Measurements from ENCODE around the gene PPHLN1.
"Not testable (repeated sequence)": the region's sequence is repeated elsewhere in the genome, so short reads cannot be mapped to it uniquely, and the experiment has no call there.

Gene PPHLN1

GRCh38 chr12:42372154-42372791 is 46.3 kb downstream of the PPHLN1 start:
- DNase-seq, result peak; percentile 22 to 80

DNA sequence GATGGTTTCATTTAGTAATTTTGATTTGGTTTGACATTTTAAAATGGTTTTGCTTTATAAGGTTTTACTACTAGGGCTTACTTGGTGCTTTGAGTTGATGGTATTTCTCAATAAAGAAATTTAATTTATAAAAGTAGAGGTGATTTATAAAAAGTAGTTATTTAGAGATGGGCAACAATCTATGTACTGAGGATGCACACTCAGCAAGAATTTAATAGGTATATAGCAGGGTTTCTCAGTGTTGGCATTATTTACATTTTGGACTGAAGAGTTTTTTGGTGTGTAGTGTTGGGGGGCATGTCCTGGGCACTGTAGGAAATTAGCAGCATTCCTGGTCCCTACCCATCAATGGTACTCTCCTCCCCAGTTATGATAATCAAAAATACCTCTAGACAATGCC is 47.7 kb downstream of the PPHLN1 start:
- no peak for DNase-seq

DNA sequence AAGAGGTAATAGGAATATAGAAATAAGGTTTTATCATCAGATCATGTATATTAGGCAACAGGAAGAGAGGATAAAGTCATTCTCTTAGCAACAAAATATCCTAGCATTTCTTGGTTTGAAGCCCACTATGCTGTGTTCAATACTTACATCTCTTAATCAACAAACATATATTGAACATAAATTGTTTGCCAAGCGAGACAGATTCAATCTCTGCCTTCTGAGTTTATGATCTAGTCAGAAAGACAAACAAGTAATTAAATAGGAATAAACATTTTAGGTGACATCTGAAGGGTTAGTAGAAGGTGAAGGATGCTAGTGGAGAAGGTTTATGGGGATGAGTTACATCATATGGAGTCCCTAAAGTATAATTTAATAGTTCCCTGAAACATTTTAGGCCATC is 54.8 kb downstream of the PPHLN1 start:
- no peak for DNase-seq

GRCh38 chr12:42382013-42382696 is 56.2 kb downstream of the PPHLN1 start:
- DNase-seq, result peak; percentile 49 to 69

DNA sequence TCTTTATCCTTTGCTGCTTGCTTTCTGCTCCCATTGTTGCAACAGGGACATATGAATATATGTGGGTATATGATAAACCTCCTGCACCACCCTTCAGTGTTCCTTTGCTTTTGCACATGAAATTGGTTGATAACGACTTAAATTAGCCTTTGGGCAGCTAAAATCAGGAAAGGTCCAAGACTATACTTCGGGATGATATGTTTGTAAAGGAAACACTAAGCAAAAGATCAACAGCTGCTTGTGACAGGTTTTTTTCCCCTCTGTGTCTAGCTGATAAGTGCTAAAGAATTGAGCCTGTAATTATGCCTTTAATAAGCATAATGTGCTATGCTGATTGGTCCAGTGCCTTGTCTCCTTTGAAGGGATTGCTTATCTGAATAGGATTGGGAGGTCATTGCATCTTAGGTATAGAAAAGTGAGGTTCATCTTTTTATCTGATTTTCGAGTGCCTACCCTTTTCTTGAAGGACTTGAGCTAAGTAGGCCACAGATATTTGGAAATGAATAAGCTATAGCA is 59.4 kb downstream of the PPHLN1 start:
- DNase-seq, result no peak

DNA sequence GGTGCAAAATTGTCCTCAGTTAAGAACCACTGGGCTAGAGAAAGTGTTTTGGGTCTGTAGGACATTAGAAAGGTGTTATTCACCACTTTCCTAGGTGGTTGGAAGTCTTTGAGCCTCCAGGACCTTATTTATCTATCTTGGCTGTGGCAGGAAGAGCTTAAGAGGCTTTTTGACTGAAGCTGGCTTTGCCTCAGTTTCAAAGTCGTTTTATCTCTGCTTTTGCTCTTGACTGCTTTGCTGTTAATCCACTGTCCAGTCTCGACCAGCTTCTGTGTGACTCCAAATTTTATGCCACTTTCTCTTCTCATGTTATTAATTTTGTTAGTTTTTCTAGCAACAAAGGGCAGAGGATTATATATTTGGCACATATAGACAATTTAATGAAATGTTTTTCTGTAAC is 60.3 kb downstream of the PPHLN1 start:
- DNase-seq, result no peak

DNA sequence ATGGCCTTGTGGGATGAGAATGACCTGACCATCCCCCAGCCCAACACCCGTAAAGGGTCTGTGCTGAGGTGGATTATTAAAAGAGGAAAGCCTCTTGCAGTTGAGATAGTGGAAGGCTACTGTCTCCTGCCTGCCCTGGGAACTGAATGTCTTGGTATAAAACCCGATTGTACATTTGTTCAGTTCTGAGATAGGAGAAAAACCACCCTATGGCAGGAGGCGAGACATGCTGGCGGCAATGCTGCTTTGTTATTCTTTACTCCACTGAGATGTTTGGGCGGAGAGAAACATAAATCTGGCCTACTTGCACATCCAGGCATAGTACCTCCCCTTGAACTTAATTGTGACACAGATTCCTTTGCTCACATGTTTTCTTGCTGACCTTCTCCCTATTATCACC is 62.1 kb downstream of the PPHLN1 start:
- not testable (repeated sequence) for DNase-seq

- DNase-seq, result no peak
Measured at GRCh38 chr12:42394429-42394828, 68.5 kb downstream of the PPHLN1 start.

- no peak for DNase-seq
Measured at GRCh38 chr12:42396473-42397259, 70.7 kb downstream of the PPHLN1 start.

GRCh38 chr12:42402821-42403411 is 76.9 kb downstream of the PPHLN1 start:
- no peak for DNase-seq

DNA sequence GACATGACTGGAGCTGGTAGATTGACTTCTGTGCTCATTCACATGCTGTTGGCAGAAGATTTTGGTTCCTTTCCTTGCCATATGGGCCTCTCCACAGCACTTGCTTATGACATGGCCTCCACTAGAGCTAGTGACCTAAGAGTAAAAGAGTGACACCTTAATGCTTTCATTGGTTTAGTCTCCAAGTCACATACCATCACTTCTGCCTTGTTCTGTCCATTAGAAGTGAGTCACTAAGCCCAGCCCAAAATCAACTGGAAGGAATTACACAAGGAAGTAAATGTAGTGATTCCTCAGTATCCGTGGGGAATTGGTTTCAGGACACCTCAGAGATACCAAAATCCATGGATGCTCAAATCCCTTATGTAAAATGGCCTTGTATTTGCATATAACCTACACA is 81.3 kb downstream of the PPHLN1 start:
- no peak for DNase-seq

DNA sequence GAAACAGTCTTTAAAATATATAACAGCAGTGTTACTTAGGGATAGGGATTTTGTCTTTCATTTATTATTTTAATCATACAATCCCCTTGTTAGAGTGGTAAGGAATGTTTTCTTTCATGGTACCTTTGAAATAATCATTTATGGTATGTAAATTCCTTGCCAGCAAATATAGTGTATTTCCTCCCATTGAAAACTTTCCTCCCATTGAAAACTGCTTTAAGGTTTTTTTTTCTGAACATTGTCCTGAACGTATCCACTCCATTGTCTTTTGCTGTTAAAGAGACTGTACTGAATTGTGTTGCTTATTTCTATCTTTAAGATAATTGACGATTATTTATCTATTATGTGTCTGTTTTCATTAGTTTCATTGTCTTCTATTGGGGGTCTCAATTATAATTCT is 83.5 kb downstream of the PPHLN1 start:
- no peak for DNase-seq

DNA sequence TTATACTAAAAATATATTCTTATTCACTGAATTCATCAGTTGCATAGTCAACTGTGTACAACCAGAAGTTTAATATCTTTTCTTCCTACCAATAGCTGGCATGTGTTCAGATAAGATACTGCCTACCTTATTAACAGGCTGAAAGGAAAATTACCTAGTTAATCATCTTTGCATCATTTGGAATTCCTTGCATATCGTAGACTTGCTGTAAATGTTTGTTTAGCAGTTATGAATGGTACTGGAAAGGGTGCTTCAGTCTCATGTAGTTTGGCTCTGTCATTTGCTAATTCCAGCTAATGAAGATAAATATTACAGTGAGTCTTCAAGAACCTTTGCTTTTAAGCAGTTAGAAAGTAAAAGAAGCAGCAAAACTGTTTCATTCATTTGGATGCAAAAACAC is 84.4 kb downstream of the PPHLN1 start:
- DNase-seq, result no peak

- DNase-seq, result no peak
Measured at GRCh38 chr12:42420395-42420794, 94.4 kb downstream of the PPHLN1 start.

- peak; percentile 24 to 27 for DNase-seq
Measured at GRCh38 chr12:42421844-42422779, 96.1 kb downstream of the PPHLN1 start.

DNA sequence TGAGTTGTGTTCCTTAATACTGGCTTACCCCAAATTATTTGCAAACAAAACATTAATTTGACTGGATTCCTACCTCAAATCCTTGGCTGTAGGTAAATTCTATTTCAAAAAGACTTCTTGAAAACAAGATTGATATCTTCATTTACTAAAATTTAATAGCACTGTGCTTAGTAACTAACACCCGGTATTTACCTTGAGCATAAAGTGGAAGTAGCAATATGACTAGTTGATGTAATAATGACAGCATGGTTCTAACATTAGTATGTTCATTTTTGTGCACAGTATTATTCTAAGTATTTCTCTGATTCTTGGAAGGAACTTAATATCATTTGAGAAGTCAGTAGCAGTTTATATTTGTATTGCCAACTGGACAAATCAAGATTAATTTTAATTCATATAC is 96.8 kb downstream of the PPHLN1 start:
- DNase-seq, result peak; percentile 10 to 13

- DNase-seq, result peak in 1 of 2 donors; percentile 22
Measured at GRCh38 chr12:42426746-42427145, 100.8 kb downstream of the PPHLN1 start.

DNA sequence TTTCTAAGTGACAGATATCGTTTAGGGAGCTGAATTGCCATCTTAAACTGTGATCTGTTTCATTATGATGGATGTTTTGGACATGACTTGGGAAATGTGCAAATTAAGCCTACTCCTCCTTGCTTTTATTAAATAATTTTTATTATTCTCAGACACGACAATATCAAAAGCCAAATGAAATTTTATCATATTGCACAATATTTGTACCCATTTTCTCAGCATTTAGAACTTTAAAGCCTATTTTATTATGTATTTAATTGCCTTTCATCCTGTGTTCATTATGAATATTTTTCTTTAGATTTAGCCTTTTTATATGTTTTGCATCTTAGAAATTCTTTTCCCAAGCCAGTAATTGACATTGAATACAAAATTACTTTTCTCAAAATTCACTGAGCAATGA is 102.9 kb downstream of the PPHLN1 start:
- DNase-seq, result no peak

DNA sequence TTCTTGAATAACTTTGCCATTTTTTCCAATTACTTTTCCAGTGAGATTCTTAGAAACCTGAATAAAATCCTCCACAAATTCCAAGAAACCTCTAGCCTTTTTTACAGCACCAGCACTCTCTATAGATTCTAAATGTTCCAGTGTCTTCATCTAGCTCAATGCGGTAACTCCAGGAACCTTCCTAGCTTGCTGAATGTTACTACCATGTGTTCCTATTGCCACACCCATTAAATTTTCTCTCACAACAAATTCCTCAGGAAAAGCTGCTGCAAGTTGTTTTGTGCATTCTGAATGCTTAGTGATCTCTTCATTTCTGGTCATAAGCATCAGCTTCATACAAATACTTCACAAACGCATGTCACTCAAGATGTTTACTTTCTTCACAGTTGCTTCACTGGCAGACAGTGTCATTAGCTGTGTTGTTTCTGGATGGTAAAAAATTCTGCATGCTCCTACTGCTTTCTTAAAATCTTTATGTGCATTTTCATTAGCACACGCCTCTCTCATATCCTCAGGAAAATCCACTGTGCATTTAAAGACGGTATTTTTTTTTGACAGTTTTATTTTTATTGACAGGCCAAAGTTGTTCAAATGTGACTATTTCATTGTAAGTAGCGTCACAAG is 106.7 kb downstream of the PPHLN1 start:
- DNase-seq, result no peak

- DNase-seq, result no peak
Measured at GRCh38 chr12:42440608-42441007, 114.6 kb downstream of the PPHLN1 start.

- no peak for DNase-seq
Measured at GRCh38 chr12:42442311-42442759, 116.4 kb downstream of the PPHLN1 start.

GRCh38 chr12:42442888-42443287 is 116.9 kb downstream of the PPHLN1 start:
- DNase-seq, result no peak
